Sigmoid colon (tissue), 4 donors: ENCODE measurements around the gene WDR88.

Experiments used
- POLR2A ChIP-seq, 2 donors: fragments of 450-650 bp; IDR thresholded peaks; one replicate each; pipeline ENCODE4 v1.6.1; 2016; ENCODE audit warnings: antibody characterized with exemption in 2 of 2, mild to moderate bottlenecking in 2 of 2, moderate library complexity in 2 of 2
- POLR2AphosphoS5 ChIP-seq, 4 donors: sonication (generic); formaldehyde crosslinking; IDR thresholded peaks; one replicate each; pipeline ENCODE4 v1.6.1; 2017; ENCODE audit warnings: antibody characterized with exemption in 4 of 4
- TF ChIP-seq, protein P1 (sequence below), 4 experiments: fragments of 450-650 bp in 3 of 4; fragments of 200-600 bp in 1 of 4; IDR thresholded peaks; one replicate each; pipeline ENCODE4 v1.5.1; 2016 to 2019; ENCODE audit warnings: antibody characterized with exemption in 4 of 4, mild to moderate bottlenecking in 3 of 4, moderate library complexity in 2 of 4

GRCh38 chr19:33206261-33207039, 74.5 kb downstream of the WDR88 start:
- TF ChIP-seq POLR2AphosphoS5 (IDR thresholded peaks at IDR 0.05), result no peak
- TF ChIP-seq, protein P1, sequence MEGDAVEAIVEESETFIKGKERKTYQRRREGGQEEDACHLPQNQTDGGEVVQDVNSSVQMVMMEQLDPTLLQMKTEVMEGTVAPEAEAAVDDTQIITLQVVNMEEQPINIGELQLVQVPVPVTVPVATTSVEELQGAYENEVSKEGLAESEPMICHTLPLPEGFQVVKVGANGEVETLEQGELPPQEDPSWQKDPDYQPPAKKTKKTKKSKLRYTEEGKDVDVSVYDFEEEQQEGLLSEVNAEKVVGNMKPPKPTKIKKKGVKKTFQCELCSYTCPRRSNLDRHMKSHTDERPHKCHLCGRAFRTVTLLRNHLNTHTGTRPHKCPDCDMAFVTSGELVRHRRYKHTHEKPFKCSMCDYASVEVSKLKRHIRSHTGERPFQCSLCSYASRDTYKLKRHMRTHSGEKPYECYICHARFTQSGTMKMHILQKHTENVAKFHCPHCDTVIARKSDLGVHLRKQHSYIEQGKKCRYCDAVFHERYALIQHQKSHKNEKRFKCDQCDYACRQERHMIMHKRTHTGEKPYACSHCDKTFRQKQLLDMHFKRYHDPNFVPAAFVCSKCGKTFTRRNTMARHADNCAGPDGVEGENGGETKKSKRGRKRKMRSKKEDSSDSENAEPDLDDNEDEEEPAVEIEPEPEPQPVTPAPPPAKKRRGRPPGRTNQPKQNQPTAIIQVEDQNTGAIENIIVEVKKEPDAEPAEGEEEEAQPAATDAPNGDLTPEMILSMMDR (IDR thresholded peaks at IDR 0.05), result no peak
- TF ChIP-seq POLR2A (IDR thresholded peaks at IDR 0.05), result no peak
